A549 (cell line): ENCODE results near the gene PELI2.

Source experiments
- EHF ChIP-seq: fragments of 250-450 bp; sonication (Bioruptor Pico); IDR thresholded peaks from 2 replicates; pipeline ENCODE4 v1.5.0; 2020; ENCODE audit warnings: mild to moderate bottlenecking
- EP300 ChIP-seq, 2 experiments: fragments of >200 bp; sonication (Bioruptor Twin); formaldehyde crosslinking; IDR thresholded peaks; 2 replicates in 1 of 2; 3 replicates in 1 of 2; pipeline ENCODE4 v1.6.1; 2016 to 2017
- KDM5A ChIP-seq: fragments of 200-600 bp; sonication (generic); IDR thresholded peaks from 2 replicates; pipeline ENCODE4 v1.6.1; 2016; ENCODE audit warnings: antibody characterized with exemption, mild to moderate bottlenecking
- POLR2A ChIP-seq: IDR thresholded peaks from 2 replicates; pipeline ENCODE4 v1.6.1; 2012; ENCODE audit warnings: mild to moderate bottlenecking, low read length
- POLR2AphosphoS2 ChIP-seq: conservative IDR thresholded peaks from 2 replicates; pipeline ENCODE4 v1.6.1; 2012; ENCODE audit warnings: low read length, improper control_type of control experiment, inconsistent platforms
- TF ChIP-seq, protein P1 (sequence below): fragments of >200 bp; sonication (Bioruptor Twin); formaldehyde crosslinking; IDR thresholded peaks from 3 replicates; pipeline ENCODE4 v1.5.1; 2016
- TF ChIP-seq, protein P2 (sequence below): fragments of 450-650 bp; IDR thresholded peaks from 2 replicates; pipeline ENCODE4 v1.6.1; 2014; ENCODE audit warnings: antibody characterized with exemption

DNA sequence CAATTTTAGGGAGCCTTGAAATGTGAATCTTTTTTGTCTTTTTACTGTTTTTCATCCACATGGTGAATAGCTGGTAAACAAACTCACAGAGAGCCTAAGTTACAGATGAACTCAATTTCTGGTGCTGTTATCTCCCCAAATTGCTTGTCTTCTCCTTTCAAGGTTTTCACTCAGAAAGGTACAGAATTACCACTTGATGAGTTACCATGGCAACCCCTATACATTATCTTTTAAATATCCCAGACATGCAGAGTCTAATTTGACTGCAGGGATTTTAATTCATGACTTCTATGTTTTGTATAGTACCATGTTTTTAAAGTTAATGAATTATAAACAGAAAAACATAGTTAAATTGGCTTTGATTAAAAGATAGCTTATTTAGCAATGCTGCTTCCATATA is 203.7 kb downstream of the PELI2 start:
- TF ChIP-seq, protein P1, sequence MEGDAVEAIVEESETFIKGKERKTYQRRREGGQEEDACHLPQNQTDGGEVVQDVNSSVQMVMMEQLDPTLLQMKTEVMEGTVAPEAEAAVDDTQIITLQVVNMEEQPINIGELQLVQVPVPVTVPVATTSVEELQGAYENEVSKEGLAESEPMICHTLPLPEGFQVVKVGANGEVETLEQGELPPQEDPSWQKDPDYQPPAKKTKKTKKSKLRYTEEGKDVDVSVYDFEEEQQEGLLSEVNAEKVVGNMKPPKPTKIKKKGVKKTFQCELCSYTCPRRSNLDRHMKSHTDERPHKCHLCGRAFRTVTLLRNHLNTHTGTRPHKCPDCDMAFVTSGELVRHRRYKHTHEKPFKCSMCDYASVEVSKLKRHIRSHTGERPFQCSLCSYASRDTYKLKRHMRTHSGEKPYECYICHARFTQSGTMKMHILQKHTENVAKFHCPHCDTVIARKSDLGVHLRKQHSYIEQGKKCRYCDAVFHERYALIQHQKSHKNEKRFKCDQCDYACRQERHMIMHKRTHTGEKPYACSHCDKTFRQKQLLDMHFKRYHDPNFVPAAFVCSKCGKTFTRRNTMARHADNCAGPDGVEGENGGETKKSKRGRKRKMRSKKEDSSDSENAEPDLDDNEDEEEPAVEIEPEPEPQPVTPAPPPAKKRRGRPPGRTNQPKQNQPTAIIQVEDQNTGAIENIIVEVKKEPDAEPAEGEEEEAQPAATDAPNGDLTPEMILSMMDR = no peak
- TF ChIP-seq EHF (no peak), EP300 (IDR thresholded peaks at IDR 0.05) (no peak), KDM5A (no peak), POLR2AphosphoS2 (no peak), POLR2A (no peak)
- TF ChIP-seq, protein P2, sequence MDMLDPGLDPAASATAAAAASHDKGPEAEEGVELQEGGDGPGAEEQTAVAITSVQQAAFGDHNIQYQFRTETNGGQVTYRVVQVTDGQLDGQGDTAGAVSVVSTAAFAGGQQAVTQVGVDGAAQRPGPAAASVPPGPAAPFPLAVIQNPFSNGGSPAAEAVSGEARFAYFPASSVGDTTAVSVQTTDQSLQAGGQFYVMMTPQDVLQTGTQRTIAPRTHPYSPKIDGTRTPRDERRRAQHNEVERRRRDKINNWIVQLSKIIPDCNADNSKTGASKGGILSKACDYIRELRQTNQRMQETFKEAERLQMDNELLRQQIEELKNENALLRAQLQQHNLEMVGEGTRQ = no peak
